Right lobe of liver (tissue), 4 donors: ENCODE results near the gene MMP1.

Experiments used
- CTCF ChIP-seq, 4 donors: fragments of 200-600 bp in 3 of 4; fragments of 450-650 bp in 1 of 4; IDR thresholded peaks; one replicate each; pipeline versions ENCODE4 v1.5.1 to v1.8.0; 2016 to 2022; ENCODE audit warnings: antibody characterized with exemption in 4 of 4, mild to moderate bottlenecking in 2 of 4
- POLR2A ChIP-seq: fragments of 450-650 bp; IDR thresholded peaks from one replicate; pipeline ENCODE4 v1.6.1; 2017; ENCODE audit warnings: antibody characterized with exemption, mild to moderate bottlenecking
- donor health status: DM: no; HTN: no; CAD: no.
- donor health status: DM: no; HTN: no; CAD: no.
- donor health status: DM: no; HTN: yes; CAD: no.

DNA sequence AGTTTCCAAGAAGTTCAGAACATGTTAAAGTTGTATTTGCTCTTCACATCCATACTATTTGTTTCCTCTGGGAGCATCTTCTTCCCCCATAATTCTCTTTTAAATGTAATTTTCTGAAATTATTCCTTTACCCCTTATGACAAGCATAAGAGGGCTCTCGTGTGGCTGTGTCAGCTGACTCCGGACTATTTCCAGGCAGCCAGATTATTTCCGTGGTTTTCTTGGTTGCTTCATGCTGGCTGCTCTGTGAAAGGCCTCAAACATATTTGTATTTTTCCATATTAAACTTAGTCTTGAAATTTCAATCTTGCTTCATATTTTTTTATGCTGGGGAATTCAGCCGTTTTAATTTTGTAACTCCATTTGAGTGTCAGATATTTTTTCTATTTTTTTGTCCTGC, 2.8 kb upstream of the MMP1 start:
- TF ChIP-seq POLR2A (no peak), CTCF (IDR thresholded peaks at IDR 0.05) (no peak)
